ENCODE data around the gene NDUFB7. TPM values are rescaled to one million over a fixed set of nuclear protein-coding genes. Genes with fewer than 3 reads are reported as not detected.

Gene NDUFB7
- total and polyA plus RNA-seq, 4 donors = 105 to 415 (median 300) TPM

- Histone ChIP-seq H3K9ac (ENCODE audit: insufficient read depth in 1 of 2, low read length in 2 of 2) (peak overlapping the region; percentile 13 to 19), H3K9me3 (ENCODE audit: control insufficient read depth in 4 of 4, insufficient read depth in 3 of 4, low read length in 3 of 4) (no peaks in the 10 kb centered on the region), H3K4me3 (no peak overlapping the region), H3K27me3 (ENCODE audit: control insufficient read depth in 3 of 3, insufficient read depth in 3 of 3, low read length in 2 of 3) (no peaks in the 10 kb centered on the region), H3K4me1 (ENCODE audit: control insufficient read depth in 5 of 5, insufficient read depth in 5 of 5, low read length in 5 of 5) (peaks cover 0 to 18% (median 8%) of the 10 kb centered on the region in 5 donors), H3K36me3 (ENCODE audit: control insufficient read depth in 4 of 4, insufficient read depth in 4 of 4, low read length in 4 of 4) (peaks cover 0 to 17% (median 3%) of the 10 kb centered on the region in 4 donors), H3K27ac (ENCODE audit: low read depth in 1 of 2, low read length in 1 of 2) (peak overlapping the region in 1 of 2 donors; percentile 91)
- DNase-seq (no peak), ATAC-seq (ENCODE audit: insufficient read depth, low FRiP score) (no peak)
- TF ChIP-seq, protein P1, sequence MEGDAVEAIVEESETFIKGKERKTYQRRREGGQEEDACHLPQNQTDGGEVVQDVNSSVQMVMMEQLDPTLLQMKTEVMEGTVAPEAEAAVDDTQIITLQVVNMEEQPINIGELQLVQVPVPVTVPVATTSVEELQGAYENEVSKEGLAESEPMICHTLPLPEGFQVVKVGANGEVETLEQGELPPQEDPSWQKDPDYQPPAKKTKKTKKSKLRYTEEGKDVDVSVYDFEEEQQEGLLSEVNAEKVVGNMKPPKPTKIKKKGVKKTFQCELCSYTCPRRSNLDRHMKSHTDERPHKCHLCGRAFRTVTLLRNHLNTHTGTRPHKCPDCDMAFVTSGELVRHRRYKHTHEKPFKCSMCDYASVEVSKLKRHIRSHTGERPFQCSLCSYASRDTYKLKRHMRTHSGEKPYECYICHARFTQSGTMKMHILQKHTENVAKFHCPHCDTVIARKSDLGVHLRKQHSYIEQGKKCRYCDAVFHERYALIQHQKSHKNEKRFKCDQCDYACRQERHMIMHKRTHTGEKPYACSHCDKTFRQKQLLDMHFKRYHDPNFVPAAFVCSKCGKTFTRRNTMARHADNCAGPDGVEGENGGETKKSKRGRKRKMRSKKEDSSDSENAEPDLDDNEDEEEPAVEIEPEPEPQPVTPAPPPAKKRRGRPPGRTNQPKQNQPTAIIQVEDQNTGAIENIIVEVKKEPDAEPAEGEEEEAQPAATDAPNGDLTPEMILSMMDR (IDR thresholded peaks at IDR 0.05; ENCODE audit: control extremely low read depth, extremely low read depth) = no peak
- WGBS, 2 donors = 58 to 64% methylated on average over 28 of the region's 28 CpGs
These were observed 11.7 kb downstream of the NDUFB7 start for GRCh38 chr19:14559916-14560775.

DNA sequence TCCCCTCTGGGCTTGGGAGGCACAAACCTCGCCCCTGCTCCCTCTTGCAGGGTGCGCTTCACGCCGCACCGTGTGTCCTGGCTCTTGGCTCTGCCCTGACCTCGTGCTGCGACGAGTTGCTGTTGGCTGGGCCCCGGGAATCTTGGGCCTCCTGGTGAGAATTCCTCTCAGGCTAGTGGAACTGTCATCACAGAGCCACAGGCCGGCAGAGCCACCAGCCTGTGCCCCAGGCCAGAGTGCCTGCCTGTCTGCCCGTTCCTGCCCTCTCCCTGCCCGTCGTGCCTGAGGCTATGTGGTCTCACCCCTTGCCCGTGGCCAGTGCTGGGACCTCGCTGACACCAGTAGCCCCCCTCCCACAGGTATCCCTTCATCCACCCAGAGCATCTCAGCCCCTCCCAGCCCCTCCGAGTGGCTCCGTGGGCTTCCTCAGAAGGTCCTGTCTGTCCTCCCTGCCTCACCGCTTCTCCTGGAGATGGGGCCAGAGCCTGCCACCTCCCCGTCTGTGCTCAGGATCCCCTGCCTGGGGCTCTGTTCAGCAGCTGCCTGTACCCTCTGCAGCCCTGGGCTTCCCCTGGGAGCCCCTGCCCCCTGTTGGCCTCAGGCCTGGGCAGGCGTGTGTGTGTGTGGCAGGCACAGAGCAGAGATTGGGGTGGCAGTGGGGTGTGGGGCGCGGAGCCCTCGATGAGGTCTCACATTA lies 13.3 kb downstream of the NDUFB7 start:
- H3K9me3 ChIP-seq (ENCODE audit: control insufficient read depth in 4 of 4, insufficient read depth in 3 of 4, low read length in 3 of 4) = no peaks in the 10 kb centered on the region
- TF ChIP-seq, protein P1 (IDR thresholded peaks at IDR 0.05; ENCODE audit: control extremely low read depth, extremely low read depth) = no peak
- DNase-seq (no peak), ATAC-seq (ENCODE audit: insufficient read depth, low FRiP score) (no peak)
- no peak overlapping the region for H3K9ac ChIP-seq (ENCODE audit: insufficient read depth in 1 of 2, low read length in 2 of 2)
- H3K4me3 ChIP-seq = no peak overlapping the region
- peaks cover 0 to 7% (median 2%) of the 10 kb centered on the region in 4 donors for H3K36me3 ChIP-seq (ENCODE audit: control insufficient read depth in 4 of 4, insufficient read depth in 4 of 4, low read length in 4 of 4)
- WGBS, 2 donors = 89 to 91% methylated on average over 23 of the region's 23 CpGs
- H3K27me3 ChIP-seq (ENCODE audit: control insufficient read depth in 3 of 3, insufficient read depth in 3 of 3, low read length in 2 of 3) = no peaks in the 10 kb centered on the region
- H3K27ac ChIP-seq (ENCODE audit: low read depth in 1 of 2, low read length in 1 of 2) = peak overlapping the region in 1 of 2 donors; percentile 5
- peaks cover 0 to 18% (median 8%) of the 10 kb centered on the region in 5 donors for H3K4me1 ChIP-seq (ENCODE audit: control insufficient read depth in 5 of 5, insufficient read depth in 5 of 5, low read length in 5 of 5)

GRCh38 chr19:14556662-14557188 lies 15.1 kb downstream of the NDUFB7 start:
- TF ChIP-seq, protein P1 (IDR thresholded peaks at IDR 0.05; ENCODE audit: control extremely low read depth, extremely low read depth) = peak; percentile 83
- no peak overlapping the region for H3K4me3 ChIP-seq
- H3K36me3 ChIP-seq (ENCODE audit: control insufficient read depth in 4 of 4, insufficient read depth in 4 of 4, low read length in 4 of 4) = peaks cover 0 to 4% (median 2%) of the 10 kb centered on the region in 4 donors
- peaks cover 0 to 18% (median 8%) of the 10 kb centered on the region in 5 donors for H3K4me1 ChIP-seq (ENCODE audit: control insufficient read depth in 5 of 5, insufficient read depth in 5 of 5, low read length in 5 of 5)
- H3K9ac ChIP-seq (ENCODE audit: insufficient read depth in 1 of 2, low read length in 2 of 2) = no peak overlapping the region
- WGBS, 2 donors = 9% methylated on average over 18 of the region's 18 CpGs
- H3K27me3 ChIP-seq (ENCODE audit: control insufficient read depth in 3 of 3, insufficient read depth in 3 of 3, low read length in 2 of 3) = no peaks in the 10 kb centered on the region
- no peaks in the 10 kb centered on the region for H3K9me3 ChIP-seq (ENCODE audit: control insufficient read depth in 4 of 4, insufficient read depth in 3 of 4, low read length in 3 of 4)
- peak overlapping the region in 1 of 2 donors; percentile 25 for H3K27ac ChIP-seq (ENCODE audit: low read depth in 1 of 2, low read length in 1 of 2)
- DNase-seq (peak; percentile 55 to 71 (median 55)), ATAC-seq (ENCODE audit: insufficient read depth, low FRiP score) (peak; percentile 91)
